ENCODE data around the gene DCK. TPM values are rescaled to one million over a fixed set of nuclear protein-coding genes. Genes with fewer than 3 reads are reported as not detected.
"Not testable (repeated sequence)": the region's sequence is repeated elsewhere in the genome, so short reads cannot be mapped to it uniquely, and the experiment has no call there.

DCK gene
- total RNA-seq, 1 experiment from 2014 or later: 26.8 TPM

DNA sequence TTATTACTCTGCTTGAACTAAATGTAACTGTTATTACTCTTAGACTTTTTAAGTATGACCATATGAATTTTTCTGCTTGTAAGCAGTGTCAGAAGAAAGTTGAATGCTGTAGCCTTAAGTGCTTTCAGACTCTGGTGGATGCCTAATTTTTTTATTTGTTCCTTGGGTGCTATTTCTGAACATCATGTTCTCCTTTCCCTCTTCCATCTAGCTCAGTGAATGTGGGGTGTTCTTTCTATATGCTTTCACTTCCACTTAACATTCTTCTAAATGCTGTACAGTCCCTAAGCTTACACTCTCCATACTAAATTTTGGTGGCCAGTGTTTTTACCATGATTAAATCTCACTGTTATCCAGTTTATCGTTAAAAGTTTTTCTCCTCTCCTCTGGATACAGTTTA, 3.6 kb downstream of the DCK start:
- in situ Hi-C loops (cut with HindIII; ENCODE audit: low sequenced_read_pairs): no loop called here

GRCh38 chr4:70997546-70997945, 4.1 kb downstream of the DCK start:
- in situ Hi-C loops (cut with HindIII; ENCODE audit: low sequenced_read_pairs): no loop called here
- DNase-seq (ENCODE audit: low spot score): no peak

More for the DNA sequence above, 3.6 kb downstream of the DCK start:
- no peak for DNase-seq (ENCODE audit: low spot score)

- DNase-seq (ENCODE audit: low spot score); in situ Hi-C loops (cut with HindIII; ENCODE audit: low sequenced_read_pairs): not testable (repeated sequence)
Measured at GRCh38 chr4:70999639-71000038, 6.2 kb downstream of the DCK start.

DNA sequence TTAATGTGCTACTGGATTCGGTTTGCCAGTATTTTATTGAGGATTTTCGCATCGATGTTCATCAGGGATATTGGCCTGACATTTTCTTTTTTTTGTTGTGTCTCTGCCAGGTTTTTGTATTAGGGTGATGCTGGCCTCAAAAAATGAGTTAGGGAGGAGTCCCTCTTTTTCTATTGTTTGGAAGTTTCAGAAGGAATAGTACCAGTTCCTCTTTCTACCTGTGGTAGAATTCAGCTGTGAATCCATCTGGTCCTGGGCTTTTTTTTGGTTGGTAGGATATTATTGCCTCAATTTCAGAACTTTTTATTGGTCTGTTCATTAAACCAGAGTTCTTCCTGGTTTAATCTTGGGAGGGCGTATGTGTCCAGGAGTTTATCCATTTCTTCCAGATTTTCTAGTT, 7.9 kb downstream of the DCK start:
- DNase-seq (ENCODE audit: low spot score); in situ Hi-C loops (cut with HindIII; ENCODE audit: low sequenced_read_pairs): not testable (repeated sequence)

- in situ Hi-C loops (cut with HindIII; ENCODE audit: low sequenced_read_pairs): no loop called here
- DNase-seq (ENCODE audit: low spot score): no peak
Measured at GRCh38 chr4:71004281-71004851, 10.9 kb downstream of the DCK start.

GRCh38 chr4:71005025-71005424, 11.6 kb downstream of the DCK start:
- DNase-seq (ENCODE audit: low spot score); in situ Hi-C loops (cut with HindIII; ENCODE audit: low sequenced_read_pairs): not testable (repeated sequence)

GRCh38 chr4:71006203-71006907, 12.9 kb downstream of the DCK start:
- no peak for DNase-seq (ENCODE audit: low spot score)

GRCh38 chr4:71008196-71008595, 14.7 kb downstream of the DCK start:
- DNase-seq (ENCODE audit: low spot score): no peak
- in situ Hi-C loops (cut with HindIII; ENCODE audit: low sequenced_read_pairs): no loop called here

More at GRCh38 chr4:71006203-71006907, 12.9 kb downstream of the DCK start:
- in situ Hi-C loops (cut with HindIII; ENCODE audit: low sequenced_read_pairs): no loop called here

GRCh38 chr4:71009086-71009485, 15.6 kb downstream of the DCK start:
- in situ Hi-C loops (cut with HindIII; ENCODE audit: low sequenced_read_pairs): no loop called here
- DNase-seq (ENCODE audit: low spot score): no peak

DNA sequence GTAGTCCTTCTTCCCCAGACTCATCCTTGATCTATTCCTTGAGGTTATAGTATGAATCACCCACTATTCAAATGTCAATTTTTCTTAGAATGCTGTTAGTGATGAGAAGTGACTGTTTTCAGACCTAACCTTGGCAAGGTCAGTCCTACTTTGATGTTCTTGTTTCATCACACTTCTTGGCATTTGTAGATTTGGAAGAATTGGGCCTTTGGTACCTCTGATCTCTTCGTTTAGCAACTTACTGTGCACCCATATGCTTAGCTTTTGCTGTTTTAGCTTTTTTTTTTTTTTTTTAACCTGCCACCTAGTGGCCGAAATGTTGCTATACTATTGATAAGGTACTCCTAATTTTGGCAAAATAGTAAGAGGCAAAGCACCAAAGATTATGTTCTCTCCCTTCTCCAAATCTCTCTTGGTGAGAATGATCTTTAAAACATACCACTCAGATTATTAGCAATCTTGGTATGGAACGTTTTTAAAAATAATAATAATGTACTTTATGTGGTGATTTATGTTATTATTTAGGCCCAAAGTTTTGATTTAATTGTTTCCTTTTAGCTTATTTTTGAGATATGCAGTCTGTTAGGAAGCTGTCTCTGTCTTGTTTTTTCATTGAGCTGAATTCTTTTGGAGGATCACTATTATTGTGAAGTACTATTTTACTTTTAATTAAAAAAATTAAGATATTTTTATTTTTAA, 16.6 kb downstream of the DCK start:
- peak; percentile 70 for DNase-seq (ENCODE audit: low spot score)
- in situ Hi-C loops (cut with HindIII; ENCODE audit: low sequenced_read_pairs): no loop called here

- no peak for DNase-seq (ENCODE audit: low spot score)
- in situ Hi-C loops (cut with HindIII; ENCODE audit: low sequenced_read_pairs): no loop called here
Measured at GRCh38 chr4:71011451-71011850, 18.0 kb downstream of the DCK start.

DNA sequence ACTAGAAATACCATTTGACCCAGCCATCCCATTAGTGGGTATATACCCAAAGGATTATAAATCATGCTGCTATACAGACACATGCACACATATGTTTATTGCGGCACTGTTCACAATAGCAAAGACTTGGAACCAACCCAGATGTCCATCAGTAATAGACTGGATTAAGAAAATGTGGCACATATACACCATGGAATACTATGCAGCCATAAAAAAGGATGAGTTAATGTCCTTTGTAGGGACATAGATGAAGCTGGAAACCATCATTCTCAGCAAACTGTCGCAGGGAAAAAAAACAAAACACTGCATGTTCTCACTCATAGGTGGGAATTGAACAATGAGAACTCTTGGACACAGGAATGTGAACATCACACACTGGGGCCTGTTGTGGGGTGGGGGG, 23.9 kb downstream of the DCK start:
- DNase-seq (ENCODE audit: low spot score); in situ Hi-C loops (cut with HindIII; ENCODE audit: low sequenced_read_pairs): not testable (repeated sequence)

DNA sequence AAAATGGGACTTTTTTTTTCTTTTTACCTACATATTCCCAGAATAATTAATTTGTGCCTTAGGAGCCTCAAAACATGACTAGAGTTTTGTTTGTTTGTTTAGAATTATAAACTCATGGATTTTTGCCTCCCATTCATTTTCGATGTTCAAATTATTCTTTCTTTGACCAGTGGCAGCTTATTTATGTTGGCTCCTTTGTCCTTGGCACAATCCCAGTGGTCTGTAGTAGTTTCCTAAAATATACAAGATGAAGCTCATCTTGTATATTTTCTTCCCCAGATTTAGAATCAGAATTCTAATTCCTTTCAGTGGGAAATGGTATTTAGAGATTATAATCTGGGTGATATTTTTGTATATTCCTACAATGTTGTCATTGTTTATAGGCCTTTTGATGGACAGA, 27.2 kb downstream of the DCK start:
- in situ Hi-C loops (cut with HindIII; ENCODE audit: low sequenced_read_pairs): no loop called here

DNA sequence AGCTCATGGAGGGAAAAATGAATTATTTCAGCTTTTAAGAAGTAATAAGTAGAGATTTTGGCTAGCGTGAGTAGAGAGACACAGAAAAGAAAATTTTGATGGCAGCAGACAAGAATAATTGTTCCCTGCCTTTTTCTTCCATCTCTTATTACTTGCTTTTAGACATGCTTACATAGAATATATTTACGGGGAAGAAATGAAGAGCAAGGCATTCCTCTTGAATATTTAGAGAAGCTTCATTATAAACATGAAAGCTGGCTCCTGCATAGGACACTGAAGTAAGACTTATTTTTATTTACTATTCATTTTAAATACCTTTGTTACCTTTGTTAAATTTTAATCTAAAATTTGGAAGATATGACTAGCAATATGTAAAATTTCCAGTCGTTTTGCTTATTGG, 32.2 kb downstream of the DCK start:
- in situ Hi-C loops (cut with HindIII; ENCODE audit: low sequenced_read_pairs): no loop called here
- no peak for DNase-seq (ENCODE audit: low spot score)

More for the DNA sequence above, 27.2 kb downstream of the DCK start:
- DNase-seq (ENCODE audit: low spot score): peak; percentile 26

GRCh38 chr4:71026086-71026485, 32.6 kb downstream of the DCK start:
- DNase-seq (ENCODE audit: low spot score): peak; percentile 51
- in situ Hi-C loops (cut with HindIII; ENCODE audit: low sequenced_read_pairs): no loop called here

DNA sequence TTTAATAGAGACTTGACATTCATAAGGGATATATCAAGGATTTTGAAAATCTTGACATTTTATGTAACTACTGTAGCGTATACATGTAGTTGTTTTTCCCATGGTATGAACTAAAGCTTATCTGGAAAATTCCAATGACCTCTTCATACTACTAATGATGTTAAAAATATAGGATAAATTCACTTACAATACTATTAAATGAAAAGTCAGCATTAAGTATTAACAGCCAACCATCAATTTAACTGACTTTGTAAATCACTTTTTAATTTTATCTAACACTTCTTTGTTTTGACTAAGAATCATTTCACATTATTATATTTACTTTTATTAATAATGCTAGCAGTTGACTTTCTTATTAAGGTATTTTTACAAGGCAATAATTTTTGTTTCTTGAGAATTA, 34.2 kb downstream of the DCK start:
- no peak for DNase-seq (ENCODE audit: low spot score)
- in situ Hi-C loops (cut with HindIII; ENCODE audit: low sequenced_read_pairs): no loop called here

- in situ Hi-C loops (cut with HindIII; ENCODE audit: low sequenced_read_pairs): no loop called here
- DNase-seq (ENCODE audit: low spot score): no peak
Measured at GRCh38 chr4:71029504-71029903, 36.1 kb downstream of the DCK start.

DNA sequence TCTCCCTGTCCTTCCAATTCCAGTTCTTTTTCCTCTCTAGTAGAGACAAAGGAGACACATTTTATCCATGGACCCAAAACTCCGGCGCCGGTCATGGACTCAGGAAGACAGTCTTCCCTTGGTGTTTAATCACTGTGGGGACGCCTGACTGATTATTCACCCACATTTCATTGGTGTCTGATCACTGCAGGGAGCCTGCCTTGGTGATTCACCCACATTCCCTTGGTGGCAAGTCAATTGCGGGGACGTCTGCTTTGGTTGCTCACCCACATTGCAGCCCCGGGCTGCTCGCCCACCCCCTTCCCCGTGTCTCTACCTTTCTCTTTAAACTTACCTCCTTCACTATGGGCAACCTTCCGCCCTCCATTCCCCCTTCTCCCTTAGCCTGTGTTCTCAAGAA, 38.7 kb downstream of the DCK start:
- not testable (repeated sequence) for DNase-seq (ENCODE audit: low spot score)

GRCh38 chr4:71045256-71045655, 51.8 kb downstream of the DCK start:
- no peak for DNase-seq (ENCODE audit: low spot score)
- in situ Hi-C loops (cut with HindIII; ENCODE audit: low sequenced_read_pairs): no loop called here

More for the DNA sequence above, 38.7 kb downstream of the DCK start:
- in situ Hi-C loops (cut with HindIII; ENCODE audit: low sequenced_read_pairs): not testable (repeated sequence)

DNA sequence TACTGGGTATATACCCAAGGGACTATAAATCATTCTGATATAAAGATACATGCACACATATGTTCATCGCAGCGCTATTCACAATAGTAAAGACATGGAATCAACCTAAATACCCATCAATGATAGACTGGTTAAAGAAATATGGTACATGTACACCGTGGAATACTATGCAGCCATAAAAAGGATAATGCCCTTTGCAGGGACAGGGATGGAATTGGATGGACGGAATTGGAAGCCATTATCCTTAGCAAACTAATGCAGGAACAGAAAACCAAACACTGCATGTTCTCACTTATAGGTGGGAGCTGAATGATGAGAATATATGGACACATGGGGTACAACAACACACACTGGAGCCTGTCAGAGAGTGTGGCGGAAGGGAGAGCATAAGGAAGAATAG, 55.9 kb downstream of the DCK start:
- in situ Hi-C loops (cut with HindIII; ENCODE audit: low sequenced_read_pairs): no loop called here
- no peak for DNase-seq (ENCODE audit: low spot score)

Data from G401 (cell line).